Thyroid gland (tissue), 4 donors: ENCODE measurements around the gene KIF13A.
"Not testable (repeated sequence)": the region's sequence is repeated elsewhere in the genome, so short reads cannot be mapped to it uniquely, and the experiment has no call there.

Experiments used
- POLR2A ChIP-seq, 2 donors: fragments of 450-650 bp; IDR thresholded peaks; one replicate each; pipeline ENCODE4 v1.6.1; 2017; ENCODE audit warnings: antibody characterized with exemption in 2 of 2, mild to moderate bottlenecking in 2 of 2, moderate library complexity in 1 of 2
- TF ChIP-seq, protein P1 (sequence below), 6 experiments: fragments of 200-600 bp in 3 of 6; fragments of 450-650 bp in 3 of 6; sonication (generic) in 3 of 6; IDR thresholded peaks; one replicate each; pipeline ENCODE4 v1.5.1; 2016 to 2019; ENCODE audit warnings: antibody characterized with exemption in 6 of 6, mild to moderate bottlenecking in 2 of 6, inconsistent platforms in 1 of 6, moderate library complexity in 1 of 6

DNA sequence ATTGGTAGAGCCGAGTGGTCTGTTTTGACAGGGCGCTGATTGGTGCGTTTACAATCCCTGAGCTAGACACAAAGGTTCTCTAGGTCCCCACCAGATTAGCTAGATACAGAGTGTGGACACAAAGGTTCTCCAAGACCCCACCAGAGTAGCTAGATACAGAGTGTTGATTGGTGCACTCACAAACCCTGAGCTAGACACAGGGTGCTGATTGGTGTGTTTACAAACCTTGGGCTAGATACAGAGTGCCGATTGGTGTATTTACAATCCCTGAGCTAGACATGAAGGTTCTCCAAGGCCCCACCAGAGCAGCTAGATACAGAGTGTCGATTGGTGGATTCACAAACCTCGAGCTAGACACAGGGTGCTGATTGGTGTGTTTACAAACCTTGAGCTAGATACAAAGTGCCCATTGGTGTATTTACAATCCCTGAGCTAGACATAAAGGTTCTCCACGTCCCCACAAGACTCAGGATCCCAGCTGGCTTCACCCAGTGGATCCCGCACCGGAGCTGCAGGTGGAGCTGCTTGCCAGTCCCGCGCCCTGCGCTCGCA lies 242.6 kb downstream of the KIF13A start:
- TF ChIP-seq, protein P1, sequence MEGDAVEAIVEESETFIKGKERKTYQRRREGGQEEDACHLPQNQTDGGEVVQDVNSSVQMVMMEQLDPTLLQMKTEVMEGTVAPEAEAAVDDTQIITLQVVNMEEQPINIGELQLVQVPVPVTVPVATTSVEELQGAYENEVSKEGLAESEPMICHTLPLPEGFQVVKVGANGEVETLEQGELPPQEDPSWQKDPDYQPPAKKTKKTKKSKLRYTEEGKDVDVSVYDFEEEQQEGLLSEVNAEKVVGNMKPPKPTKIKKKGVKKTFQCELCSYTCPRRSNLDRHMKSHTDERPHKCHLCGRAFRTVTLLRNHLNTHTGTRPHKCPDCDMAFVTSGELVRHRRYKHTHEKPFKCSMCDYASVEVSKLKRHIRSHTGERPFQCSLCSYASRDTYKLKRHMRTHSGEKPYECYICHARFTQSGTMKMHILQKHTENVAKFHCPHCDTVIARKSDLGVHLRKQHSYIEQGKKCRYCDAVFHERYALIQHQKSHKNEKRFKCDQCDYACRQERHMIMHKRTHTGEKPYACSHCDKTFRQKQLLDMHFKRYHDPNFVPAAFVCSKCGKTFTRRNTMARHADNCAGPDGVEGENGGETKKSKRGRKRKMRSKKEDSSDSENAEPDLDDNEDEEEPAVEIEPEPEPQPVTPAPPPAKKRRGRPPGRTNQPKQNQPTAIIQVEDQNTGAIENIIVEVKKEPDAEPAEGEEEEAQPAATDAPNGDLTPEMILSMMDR (IDR thresholded peaks at IDR 0.05): not testable (repeated sequence)
- not testable (repeated sequence) for TF ChIP-seq POLR2A (IDR thresholded peaks at IDR 0.05)
